Heart left ventricle (tissue), 16 donors: ENCODE measurements around the gene BAZ2B. TPM values are rescaled to one million over a fixed set of nuclear protein-coding genes. Genes with fewer than 3 reads are reported as not detected.

Experiments used
- ATAC-seq, 4 donors: fragments of 200-7000 bp; cut with Tn5 transposase; one replicate each; pipeline ENCODE4 v1.9.1; 2020 to 2022; ENCODE audit warnings: moderate library complexity in 4 of 4, mild to moderate bottlenecking in 3 of 4, moderate number of reproducible peaks in 1 of 4
- DNase-seq, 5 donors: peaks; one replicate each; pipeline ENCODE4 v3.0.0-alpha.2; 2020
- H3K27ac ChIP-seq, 12 donors: fragments of 200-600 bp; sonication (generic) in 4 of 12; one replicate each; pipeline versions ENCODE4 v1.5.0 to v1.8.0; 2016 to 2022; ENCODE audit warnings: mild to moderate bottlenecking in 2 of 12
- H3K27me3 ChIP-seq, 9 donors: fragments of 200-600 bp; sonication (generic) in 2 of 9; one replicate each; pipeline versions ENCODE4 v1.5.1 to v1.8.0; 2016 to 2022; ENCODE audit warnings: mild to moderate bottlenecking in 3 of 9
- H3K36me3 ChIP-seq, 9 donors: fragments of 200-600 bp; sonication (generic) in 2 of 9; one replicate each; pipeline versions ENCODE4 v1.5.0 to v1.8.0; 2018 to 2022; ENCODE audit warnings: mild to moderate bottlenecking in 2 of 9
- H3K4me1 ChIP-seq, 12 donors: fragments of 200-600 bp; sonication (generic) in 4 of 12; one replicate each; pipeline versions ENCODE4 v1.5.0 to v1.8.0; 2016 to 2022; ENCODE audit warnings: mild to moderate bottlenecking in 3 of 12
- H3K4me3 ChIP-seq, 12 donors: fragments of 200-600 bp; sonication (generic) in 4 of 12; one replicate each; pipeline versions ENCODE4 v1.5.0 to v1.8.0; 2017 to 2022; ENCODE audit warnings: mild to moderate bottlenecking in 9 of 12, moderate library complexity in 4 of 12
- H3K9me3 ChIP-seq, 12 donors: fragments of 200-600 bp; sonication (generic) in 4 of 12; one replicate each; pipeline versions ENCODE4 v1.5.0 to v1.8.0; 2016 to 2022; ENCODE audit warnings: mild to moderate bottlenecking in 1 of 12
- POLR2A ChIP-seq, 2 donors: fragments of 450-650 bp; IDR thresholded peaks; one replicate each; pipeline ENCODE4 v1.6.1; 2017; ENCODE audit warnings: antibody characterized with exemption in 2 of 2, mild to moderate bottlenecking in 2 of 2, moderate library complexity in 2 of 2
- WGBS, 4 donors: extraction: QIAGEN DNeasy Blood & Tissue Kit in 2 of 4; methylation state at CpG; one replicate each; pipeline versions ENCODE4 v1.1.5 to v1.1.7; 2013 to 2018; 5-methylcytosine and 5-hydroxymethylcytosine counted together
- intact Hi-C, 10 donors: fragments of 100-400 bp; cut with DNase I; formaldehyde crosslinking; loops; one replicate each; pipeline versions ENCODE4 v1.11.1 to v1.14.2; 2022
- polyA plus RNA-seq, 2 donors: library from polyadenylated mRNA; stranded (reverse); fragments of 200-250 nt; gene quantifications; one replicate each; pipeline ENCODE4 v1.2.3, GENCODE V29; 2013
- total RNA-seq, 9 donors: library from RNA; depleted of rRNA in 2 of 9; stranded (reverse); fragments of >200 nt in 2 of 9; fragmentation: NEBNext Ultra II Directional in 3 of 9; extraction: Animal tissue kit (Norgen Biotek cat#: 25700) in 3 of 9; gene quantifications; one replicate each; pipeline versions ENCODE4 v1.1.0 to v1.2.4, GENCODE V29; 2016 to 2023
- TF ChIP-seq, protein P1 (sequence below), 12 donors: fragments of 200-600 bp; sonication (generic) in 4 of 12; IDR thresholded peaks; one replicate each; pipeline versions ENCODE4 v1.5.0 to v1.8.0; 2018 to 2022; ENCODE audit warnings: antibody characterized with exemption in 12 of 12, mild to moderate bottlenecking in 5 of 12
- donor health status: ischemic (EF 13 %, LVEDD 7.1; RV severe dilation, severe dysfunction).
- donor health status: healthy with polysubstance abuse.
- donor health status: DM: no; HTN: yes; CAD: no.
- donor health status: DM: no; HTN: no; CAD: no.
- donor health status: ischemic (EF 25% LVEDD 6.9; RV normal size, moderate dysfunction).
- donor health status: ischemic (EF 25% LVEDD 5.7; RV mildly dilated, moderate dysfunction).
- donor health status: healthy.
- donor health status: DM: yes; HTN: yes; CAD: no.
- donor health status: ischemic (EF 35%, LVEDD 5.7; RV mildly dilated, moderate dysfunction).
- donor health status: nonischemic (EF 11% LVEDD 7.7; RV severe dilation, severe dysfunction).
- donor health status: DM: yes; HTN: yes; CAD: no.
- donor health status: PGD.
- donor health status: ischemic (EF 29% LVEDD 5.4; RV normal size, mild dysfunction).
- donor health status: nonischemic (EF 23%, LVEDD 6.1; RV moderate dilation, normal function).

BAZ2B gene
- total and polyA plus RNA-seq, 11 donors, result 15.3 to 56.5 (median 40.2) TPM

- ATAC-seq (no peak), DNase-seq (no peak)
- H3K27me3 ChIP-seq, result no peaks in the 10 kb centered on the region
- H3K36me3 ChIP-seq, result peaks cover 0 to 87% (median 54%) of the 10 kb centered on the region in 9 donors
- no peaks in the 10 kb centered on the region for H3K9me3 ChIP-seq
- intact Hi-C loops, result no loop called here
- 98 to 100% (median 99%) methylated on average over 1 of the region's 1 CpG for WGBS, 4 donors
- no peaks in the 10 kb centered on the region for H3K4me1 ChIP-seq
- H3K27ac ChIP-seq, result no peak overlapping the region
- H3K4me3 ChIP-seq, result no peak overlapping the region
- no peak for TF ChIP-seq POLR2A (IDR thresholded peaks at IDR 0.05)
- TF ChIP-seq, protein P1, sequence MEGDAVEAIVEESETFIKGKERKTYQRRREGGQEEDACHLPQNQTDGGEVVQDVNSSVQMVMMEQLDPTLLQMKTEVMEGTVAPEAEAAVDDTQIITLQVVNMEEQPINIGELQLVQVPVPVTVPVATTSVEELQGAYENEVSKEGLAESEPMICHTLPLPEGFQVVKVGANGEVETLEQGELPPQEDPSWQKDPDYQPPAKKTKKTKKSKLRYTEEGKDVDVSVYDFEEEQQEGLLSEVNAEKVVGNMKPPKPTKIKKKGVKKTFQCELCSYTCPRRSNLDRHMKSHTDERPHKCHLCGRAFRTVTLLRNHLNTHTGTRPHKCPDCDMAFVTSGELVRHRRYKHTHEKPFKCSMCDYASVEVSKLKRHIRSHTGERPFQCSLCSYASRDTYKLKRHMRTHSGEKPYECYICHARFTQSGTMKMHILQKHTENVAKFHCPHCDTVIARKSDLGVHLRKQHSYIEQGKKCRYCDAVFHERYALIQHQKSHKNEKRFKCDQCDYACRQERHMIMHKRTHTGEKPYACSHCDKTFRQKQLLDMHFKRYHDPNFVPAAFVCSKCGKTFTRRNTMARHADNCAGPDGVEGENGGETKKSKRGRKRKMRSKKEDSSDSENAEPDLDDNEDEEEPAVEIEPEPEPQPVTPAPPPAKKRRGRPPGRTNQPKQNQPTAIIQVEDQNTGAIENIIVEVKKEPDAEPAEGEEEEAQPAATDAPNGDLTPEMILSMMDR (IDR thresholded peaks at IDR 0.05), result no peak
Measured at GRCh38 chr2:159380685-159381239, 235.6 kb downstream of the BAZ2B start.

- intact Hi-C loops, result no loop called here
- H3K4me1 ChIP-seq, result no peaks in the 10 kb centered on the region
- no peaks in the 10 kb centered on the region for H3K9me3 ChIP-seq
- H3K4me3 ChIP-seq, result no peak overlapping the region
- ATAC-seq (no peak), DNase-seq (no peak)
- no peaks in the 10 kb centered on the region for H3K27me3 ChIP-seq
- no peak for TF ChIP-seq POLR2A (IDR thresholded peaks at IDR 0.05)
- TF ChIP-seq, protein P1 (IDR thresholded peaks at IDR 0.05), result no peak
- WGBS, 4 donors, result 2 to 52% (median 26%) methylated on average over 1 of the region's 1 CpG
- peaks cover 0 to 87% (median 51%) of the 10 kb centered on the region in 9 donors for H3K36me3 ChIP-seq
- H3K27ac ChIP-seq, result no peak overlapping the region
Measured at GRCh38 chr2:159379181-159379580, 237.2 kb downstream of the BAZ2B start.

- H3K27ac ChIP-seq, result no peak overlapping the region
- H3K4me1 ChIP-seq, result no peaks in the 10 kb centered on the region
- DNase-seq, result no peak
- intact Hi-C loops, result no loop called here
- H3K27me3 ChIP-seq, result no peaks in the 10 kb centered on the region
- no peak overlapping the region for H3K4me3 ChIP-seq
- TF ChIP-seq, protein P1 (IDR thresholded peaks at IDR 0.05), result no peak
- TF ChIP-seq POLR2A (IDR thresholded peaks at IDR 0.05), result no peak
- H3K36me3 ChIP-seq, result peaks cover 0 to 87% (median 61%) of the 10 kb centered on the region in 9 donors
- no peaks in the 10 kb centered on the region for H3K9me3 ChIP-seq
- ATAC-seq, result no peak
Measured at GRCh38 chr2:159375241-159375640, 241.1 kb downstream of the BAZ2B start.

- ATAC-seq (no peak), DNase-seq (no peak)
- intact Hi-C loops, result no loop called here
- 45 to 70% (median 58%) methylated on average over 2 of the region's 2 CpGs for WGBS, 4 donors
- TF ChIP-seq POLR2A (IDR thresholded peaks at IDR 0.05), result no peak
- TF ChIP-seq, protein P1 (IDR thresholded peaks at IDR 0.05), result no peak
- H3K27ac ChIP-seq, result no peak overlapping the region
- no peak overlapping the region for H3K4me3 ChIP-seq
- H3K27me3 ChIP-seq, result no peaks in the 10 kb centered on the region
- no peaks in the 10 kb centered on the region for H3K9me3 ChIP-seq
- H3K36me3 ChIP-seq, result peaks cover 0 to 92% (median 81%) of the 10 kb centered on the region in 9 donors
- no peaks in the 10 kb centered on the region for H3K4me1 ChIP-seq
Measured at GRCh38 chr2:159371506-159371905, 244.8 kb downstream of the BAZ2B start.
